Measurements from ENCODE around the gene PTP4A1.
"Not testable (repeated sequence)": the region's sequence is repeated elsewhere in the genome, so short reads cannot be mapped to it uniquely, and the experiment has no call there.

The PTP4A1 gene

DNA sequence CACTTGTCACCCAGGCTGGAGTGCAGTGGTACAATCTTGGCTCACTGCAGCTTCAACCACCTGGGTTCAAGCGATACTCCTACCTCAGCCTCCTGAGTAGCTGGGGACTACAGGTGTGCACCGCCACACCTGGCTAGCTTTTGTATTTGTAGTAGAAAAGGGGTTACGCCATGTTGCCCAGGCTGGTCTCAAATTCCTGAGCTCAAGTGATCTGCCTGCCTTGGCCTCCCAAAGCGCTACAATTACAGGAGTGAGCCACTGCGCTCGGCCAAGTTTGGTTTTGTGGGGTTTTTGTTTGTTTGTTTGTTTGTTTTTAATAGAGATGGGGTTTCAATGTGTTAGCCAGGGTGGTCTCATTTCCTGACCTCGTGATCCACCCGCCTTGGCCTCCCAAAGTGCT, 12.3 kb downstream of the PTP4A1 start:
- DNase-seq = no peak

DNA sequence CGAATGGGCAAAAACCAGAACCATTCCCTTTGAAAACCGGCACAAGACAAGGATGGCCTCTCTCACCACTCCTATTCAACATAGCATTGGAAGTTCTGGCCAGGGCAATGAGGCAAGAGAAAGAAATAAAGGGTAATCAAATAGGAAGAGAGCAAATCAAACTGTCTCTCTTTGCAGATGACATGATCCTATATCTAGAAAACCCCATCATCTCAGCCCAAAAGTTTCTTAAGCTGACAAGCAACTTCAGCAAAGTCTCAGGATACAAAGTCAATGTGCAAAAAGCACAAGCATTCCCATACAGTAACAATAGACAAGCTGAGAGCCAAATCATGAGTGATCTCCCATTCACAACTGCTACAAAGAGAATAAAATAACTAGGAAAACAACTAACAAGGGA, 13.4 kb downstream of the PTP4A1 start:
- DNase-seq = not testable (repeated sequence)

DNA sequence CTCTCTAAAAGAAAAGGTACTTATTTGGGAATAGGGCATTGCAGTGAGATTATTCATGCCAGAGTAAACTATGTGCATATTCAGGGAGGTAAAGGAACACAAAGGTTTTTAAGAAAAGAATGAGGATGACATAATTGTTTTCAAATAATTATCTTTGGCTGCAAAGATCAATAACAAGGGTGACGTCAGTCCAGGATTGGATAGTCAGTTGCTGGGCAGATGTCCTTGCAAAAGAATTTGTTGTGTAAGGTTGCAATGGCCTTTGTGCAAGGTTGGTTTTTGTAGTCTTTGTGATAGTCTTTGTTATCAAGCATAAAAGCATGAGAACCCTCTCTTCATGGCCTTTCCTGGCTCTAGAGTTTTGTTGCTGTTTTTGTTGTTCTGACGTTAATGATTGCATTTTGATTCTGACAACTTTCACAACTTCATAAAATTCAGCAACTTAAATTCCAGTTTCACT, 17.7 kb downstream of the PTP4A1 start:
- DNase-seq = no peak

DNA sequence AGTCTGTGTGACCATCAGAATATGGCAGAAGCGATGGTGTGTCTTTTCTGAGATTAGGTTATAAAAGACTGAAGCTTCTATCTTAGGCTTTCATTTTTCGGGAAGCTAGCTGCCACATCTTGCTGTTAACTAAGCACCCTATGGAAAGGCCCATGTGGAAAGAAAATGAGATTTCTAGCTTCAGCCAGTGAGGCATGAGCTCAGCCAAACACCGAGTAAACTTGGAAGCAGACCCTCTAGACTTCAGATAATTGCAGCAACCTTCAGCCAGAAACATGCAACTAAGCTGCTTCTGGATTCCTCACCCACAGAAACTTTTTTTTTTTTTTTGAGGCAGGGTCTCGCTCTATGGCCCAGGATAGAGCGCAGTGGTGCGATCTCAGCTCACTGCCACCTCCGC, 20.6 kb downstream of the PTP4A1 start:
- no peak for DNase-seq

DNA sequence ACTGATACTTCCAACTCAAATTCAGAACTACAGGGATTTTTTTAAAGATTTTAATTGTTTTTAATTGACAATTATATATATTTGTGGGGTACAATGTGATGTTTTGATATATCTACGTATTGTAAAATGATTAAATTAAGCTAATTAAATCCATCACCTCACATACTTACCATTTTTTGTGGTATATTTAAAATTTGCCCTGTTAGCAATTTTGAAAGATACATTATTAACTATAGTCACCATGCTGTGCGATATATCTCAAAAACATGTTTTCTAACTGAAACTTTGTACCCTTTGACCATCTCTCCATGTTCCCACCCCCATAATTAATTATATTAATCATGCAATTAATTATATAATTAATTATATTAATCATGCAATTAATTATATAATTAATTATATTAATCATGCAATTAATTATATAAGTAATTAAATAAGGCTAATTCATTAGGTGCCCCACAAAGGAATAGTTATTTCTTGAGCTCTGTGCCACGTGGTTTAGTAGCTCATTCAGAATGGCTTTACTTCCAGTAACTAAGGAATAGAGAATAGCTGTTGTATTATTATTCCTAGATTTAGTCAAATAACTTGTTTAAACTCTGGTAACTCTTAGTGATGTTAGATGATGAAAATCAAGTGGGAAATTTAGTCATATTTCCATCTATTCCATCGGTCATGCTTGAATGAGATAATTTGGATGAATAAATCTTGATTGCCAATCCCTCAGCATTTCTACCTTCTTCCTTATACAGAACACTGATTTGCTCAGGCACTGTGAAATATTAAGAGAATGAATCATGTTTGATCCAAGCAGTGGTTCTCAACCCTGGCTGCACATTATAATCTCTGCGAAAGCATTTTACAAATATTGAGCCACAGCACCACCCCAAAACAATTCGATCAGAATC, 25.1 kb downstream of the PTP4A1 start:
- DNase-seq = no peak

DNA sequence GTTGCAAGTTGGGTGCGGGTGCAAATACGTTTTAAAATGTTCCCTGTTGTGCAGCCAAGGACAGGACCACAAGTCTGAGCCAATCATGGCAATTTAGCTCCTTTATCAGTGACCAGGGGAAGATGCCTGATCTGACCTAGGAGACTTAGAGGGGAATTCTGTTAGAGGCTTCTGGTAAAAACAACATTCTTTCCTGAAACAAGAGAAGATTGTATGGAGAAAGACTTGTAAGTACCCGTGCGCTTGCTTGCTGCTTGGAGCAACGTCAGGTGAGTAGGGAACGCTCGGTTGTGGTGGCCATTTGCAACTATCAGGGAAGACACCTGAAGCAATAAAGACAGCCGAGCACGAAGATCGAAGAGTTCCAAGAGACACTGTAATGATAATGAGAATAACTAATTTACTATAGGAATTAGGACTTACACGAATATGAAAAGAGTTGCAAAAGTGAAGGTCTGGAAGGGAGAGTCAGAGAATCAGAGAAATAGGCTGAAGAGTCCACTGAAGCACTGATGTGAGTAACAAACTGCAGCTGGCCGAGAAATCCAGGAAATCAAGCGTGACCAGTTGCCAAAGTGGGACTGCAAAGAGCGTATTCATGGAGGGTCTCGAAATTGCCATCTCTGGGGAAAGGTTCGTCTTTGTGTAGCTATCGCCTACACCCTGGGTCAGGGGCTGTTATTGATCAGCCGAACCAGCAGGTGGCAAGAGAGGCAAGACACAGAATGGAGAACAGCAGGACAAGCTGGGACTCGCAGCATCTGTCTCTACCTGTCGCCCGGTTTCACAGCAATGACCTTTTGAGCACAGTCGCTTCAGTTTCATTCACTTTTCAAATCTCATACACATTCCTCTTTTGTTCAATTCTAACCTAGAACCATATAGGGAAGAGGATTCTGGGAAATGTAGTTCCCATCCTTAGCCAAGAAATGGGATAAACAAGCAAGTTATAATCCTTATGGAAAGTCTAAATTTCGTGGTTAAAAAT, 26.1 kb downstream of the PTP4A1 start:
- peak; percentile 55 for DNase-seq

DNA sequence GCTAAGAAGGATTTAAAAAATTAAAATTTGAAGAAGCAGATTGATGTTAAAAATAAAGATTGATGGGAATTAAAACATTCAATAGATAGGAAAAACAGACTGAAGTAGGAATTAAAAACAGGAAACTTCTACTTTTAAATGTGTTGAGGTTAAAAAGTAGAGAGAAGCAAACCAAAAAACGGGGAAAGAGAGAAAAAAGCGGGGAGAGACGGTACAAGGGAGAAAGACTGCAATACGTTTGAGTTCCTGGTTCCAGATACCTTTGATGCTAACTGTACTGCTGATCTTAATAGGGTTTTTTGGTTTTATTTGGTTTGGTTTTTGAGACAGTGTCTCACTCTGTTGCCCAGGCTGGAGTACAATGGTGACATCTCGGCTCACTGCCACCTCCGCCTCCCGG, 27.0 kb downstream of the PTP4A1 start:
- no peak for DNase-seq

DNA sequence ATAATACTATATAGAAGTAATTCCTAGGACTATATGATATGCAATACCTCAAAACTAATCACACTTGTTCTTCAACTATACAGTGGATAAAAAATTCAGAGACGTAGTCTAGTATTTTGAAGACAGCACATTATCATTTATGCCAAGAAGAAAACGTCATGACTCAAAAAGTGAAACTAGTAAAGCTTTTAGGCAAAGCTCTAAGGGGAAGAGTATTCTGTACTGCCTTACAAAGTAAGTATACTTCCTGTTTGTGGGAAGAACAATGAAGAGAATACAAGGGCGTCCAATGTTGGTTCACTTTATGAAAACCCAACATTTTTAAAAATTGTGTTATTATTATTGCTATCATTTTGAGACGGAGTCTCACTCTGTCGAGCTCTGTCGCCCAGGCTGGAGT, 27.9 kb downstream of the PTP4A1 start:
- no peak for DNase-seq

DNA sequence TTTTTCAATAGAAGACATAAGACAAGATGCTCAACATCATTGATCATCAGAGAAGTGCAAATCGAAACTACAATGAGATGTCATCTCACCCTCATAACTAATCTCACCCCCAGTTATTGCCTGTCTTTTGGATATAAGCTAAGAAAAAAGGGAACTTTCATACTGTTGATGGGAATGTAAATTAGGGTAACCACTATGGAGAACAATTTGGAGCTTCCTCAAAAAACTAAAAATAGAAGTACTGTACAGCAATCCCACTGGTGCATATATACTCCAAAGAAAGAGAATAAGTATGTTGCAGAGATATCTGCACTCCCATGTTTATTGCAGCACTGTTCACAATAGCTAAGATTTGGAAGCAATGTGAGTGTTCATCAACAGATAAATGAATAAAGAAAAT, 37.0 kb downstream of the PTP4A1 start:
- no peak for DNase-seq

DNA sequence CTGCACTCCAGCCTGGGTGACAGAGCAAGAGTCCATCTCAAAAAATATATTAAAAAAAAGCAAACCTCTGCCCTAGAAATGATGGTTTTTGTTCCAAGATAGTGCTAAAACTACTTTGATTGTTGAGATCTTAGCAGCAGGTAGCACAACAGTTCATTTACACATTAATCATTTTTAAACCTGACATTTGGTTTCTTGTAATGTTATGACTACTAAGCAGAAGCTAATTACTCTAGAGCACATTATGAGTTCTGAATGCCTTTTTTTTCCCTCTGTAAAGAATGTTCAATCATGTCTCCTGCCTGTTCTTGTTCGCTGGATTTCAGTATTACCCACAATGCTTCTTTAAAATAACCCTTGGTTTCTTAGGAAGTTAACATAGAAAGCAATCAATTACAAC, 38.7 kb downstream of the PTP4A1 start:
- DNase-seq = no peak

DNA sequence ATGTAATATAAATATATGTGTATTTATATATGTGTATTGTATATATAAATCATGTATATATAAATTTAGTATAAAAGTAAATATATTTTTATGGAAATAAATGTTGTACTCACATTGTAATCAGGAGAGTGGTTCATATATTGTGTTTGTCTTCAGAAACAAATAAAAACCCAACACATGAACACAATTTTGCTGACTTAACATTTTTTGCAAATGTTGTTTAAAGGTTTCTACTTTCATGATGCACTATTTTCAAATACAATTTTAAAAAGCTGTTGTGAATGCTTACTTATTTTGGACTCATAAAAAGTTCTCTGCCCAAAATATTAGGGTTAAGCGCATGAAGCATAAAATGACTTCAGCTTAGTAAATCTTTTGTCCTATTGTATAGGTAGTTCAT, 39.3 kb downstream of the PTP4A1 start:
- DNase-seq = no peak

DNA sequence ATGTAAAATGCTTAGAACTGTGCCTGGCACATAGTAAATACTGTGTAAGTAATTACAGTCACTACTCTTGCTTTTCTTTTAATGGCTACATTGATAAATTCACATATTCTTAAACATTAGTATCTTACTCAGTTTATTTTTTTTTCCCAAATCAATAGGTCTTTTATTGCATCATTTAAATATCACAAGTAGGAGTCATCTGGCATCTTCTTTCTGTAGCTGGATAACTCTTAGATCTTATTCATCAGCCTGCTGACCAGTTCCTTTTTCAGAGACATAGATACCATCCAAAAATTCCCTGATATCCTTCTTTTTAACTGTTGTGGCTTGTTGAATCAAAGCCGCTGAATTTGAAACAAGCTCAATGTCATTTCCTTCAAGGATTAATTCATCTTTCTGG, 43.3 kb downstream of the PTP4A1 start:
- no peak for DNase-seq
